HG03521 (cell line): Measurements from ENCODE around the gene TADA3.
"Not testable (repeated sequence)": the region's sequence is repeated elsewhere in the genome, so short reads cannot be mapped to it uniquely, and the experiment has no call there.

Experiments
- ATAC-seq: cut with Tn5 transposase; IDR thresholded peaks from one replicate; pipeline ENCODE4 v1.9.1; 2021; ENCODE audit warnings: mild to moderate bottlenecking, moderate library complexity; ENCODE audit not compliant: unreplicated experiment

The TADA3 gene

GRCh38 chr3:9785602-9786001 is 6.7 kb downstream of the TADA3 start:
- no peak for ATAC-seq

GRCh38 chr3:9784965-9785364 is 7.3 kb downstream of the TADA3 start:
- no peak for ATAC-seq

- no peak for ATAC-seq
Observed at GRCh38 chr3:9783954-9784353, 8.3 kb downstream of the TADA3 start.

GRCh38 chr3:9782770-9783169 is 9.5 kb downstream of the TADA3 start:
- no peak for ATAC-seq

- no peak for ATAC-seq
Observed at GRCh38 chr3:9781978-9782603, 10.2 kb downstream of the TADA3 start.

GRCh38 chr3:9781551-9781950 is 10.7 kb downstream of the TADA3 start:
- no peak for ATAC-seq

GRCh38 chr3:9780910-9781309 is 11.4 kb downstream of the TADA3 start:
- no peak for ATAC-seq

GRCh38 chr3:9780458-9780812 is 11.8 kb downstream of the TADA3 start:
- ATAC-seq: no peak

- no peak for ATAC-seq
Observed at GRCh38 chr3:9779721-9780457, 12.4 kb downstream of the TADA3 start.

GRCh38 chr3:9779075-9779593 is 13.1 kb downstream of the TADA3 start:
- no peak for ATAC-seq

- ATAC-seq: no peak
Observed at GRCh38 chr3:9778143-9779074, 13.9 kb downstream of the TADA3 start.

GRCh38 chr3:9777694-9778021 is 14.6 kb downstream of the TADA3 start:
- no peak for ATAC-seq

- ATAC-seq: no peak
Observed at GRCh38 chr3:9776896-9777693, 15.2 kb downstream of the TADA3 start.

GRCh38 chr3:9771007-9771406 is 21.3 kb downstream of the TADA3 start:
- not testable (repeated sequence) for ATAC-seq

GRCh38 chr3:9770276-9770812 is 21.9 kb downstream of the TADA3 start:
- no peak for ATAC-seq

- no peak for ATAC-seq
Observed at GRCh38 chr3:9769426-9770275, 22.6 kb downstream of the TADA3 start, which contains the start of gene CAMK1. CAMK1 (minus strand) TSS chr3:9769947; CDS start chr3:9767749, 2,198 bp downstream.

GRCh38 chr3:9769012-9769411 is 23.3 kb downstream of the TADA3 start:
- ATAC-seq: no peak

- no peak for ATAC-seq
Observed at GRCh38 chr3:9768141-9768775, 24.0 kb downstream of the TADA3 start.

- no peak for ATAC-seq
Observed at GRCh38 chr3:9767418-9767817, 24.9 kb downstream of the TADA3 start.
